SW 1271 (cell line): ENCODE results near the gene TSNAX.
"Not testable (repeated sequence)": the region's sequence is repeated elsewhere in the genome, so short reads cannot be mapped to it uniquely, and the experiment has no call there.

Experiments used
- DNase-seq, 2 experiments: peaks; one replicate each; lab custom pipeline; 2025; lab: John Stamatoyannopoulos, UW

The TSNAX gene, protein sequence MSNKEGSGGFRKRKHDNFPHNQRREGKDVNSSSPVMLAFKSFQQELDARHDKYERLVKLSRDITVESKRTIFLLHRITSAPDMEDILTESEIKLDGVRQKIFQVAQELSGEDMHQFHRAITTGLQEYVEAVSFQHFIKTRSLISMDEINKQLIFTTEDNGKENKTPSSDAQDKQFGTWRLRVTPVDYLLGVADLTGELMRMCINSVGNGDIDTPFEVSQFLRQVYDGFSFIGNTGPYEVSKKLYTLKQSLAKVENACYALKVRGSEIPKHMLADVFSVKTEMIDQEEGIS

DNA sequence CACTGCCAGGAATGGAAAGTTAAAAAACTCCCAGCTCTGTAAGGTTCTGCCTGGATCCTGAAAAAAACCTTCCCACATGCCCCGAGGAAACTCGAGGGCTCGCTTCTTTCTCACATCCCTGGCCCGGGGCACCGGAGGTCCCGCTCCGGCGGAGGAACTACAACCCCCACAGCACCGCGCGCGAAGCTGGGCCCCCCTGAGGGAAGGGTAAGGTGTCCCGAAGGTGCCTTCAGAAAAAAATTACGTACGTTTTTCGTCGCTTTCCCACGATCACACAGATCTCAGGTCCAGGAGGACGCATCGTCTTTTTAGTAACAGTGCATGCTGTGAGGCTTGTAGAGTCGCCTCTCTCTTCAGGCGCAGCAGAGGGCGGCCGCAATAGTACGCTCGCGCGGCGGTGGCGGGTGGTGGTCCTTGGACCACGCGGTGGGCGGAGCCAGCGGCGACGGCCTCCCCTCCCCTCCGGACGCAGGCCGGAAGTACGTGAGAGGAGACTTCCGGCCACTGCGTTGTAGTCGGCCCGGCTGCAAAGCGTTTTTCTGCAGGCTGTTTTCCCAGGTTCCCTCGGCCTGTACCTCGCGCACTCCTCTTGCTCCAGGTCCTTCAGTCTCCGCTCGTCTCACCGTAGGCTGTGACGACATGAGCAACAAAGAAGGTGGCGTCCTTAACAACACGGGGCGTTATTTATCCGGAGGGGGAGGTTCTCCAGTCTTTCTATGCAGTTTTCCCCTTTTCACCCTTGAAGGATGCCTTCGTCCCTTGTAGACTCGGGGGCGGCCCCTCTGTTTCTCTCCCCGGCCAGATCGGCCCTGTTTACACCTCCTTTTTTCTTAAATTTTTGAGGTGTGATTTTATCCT lies at the start of gene TSNAX:
TSNAX (plus strand) TSS at position 498 of the 858 bp plus-strand sequence; CDS start at position 640, 142 bp downstream.
- peak; percentile 49 to 88 for DNase-seq

DNA sequence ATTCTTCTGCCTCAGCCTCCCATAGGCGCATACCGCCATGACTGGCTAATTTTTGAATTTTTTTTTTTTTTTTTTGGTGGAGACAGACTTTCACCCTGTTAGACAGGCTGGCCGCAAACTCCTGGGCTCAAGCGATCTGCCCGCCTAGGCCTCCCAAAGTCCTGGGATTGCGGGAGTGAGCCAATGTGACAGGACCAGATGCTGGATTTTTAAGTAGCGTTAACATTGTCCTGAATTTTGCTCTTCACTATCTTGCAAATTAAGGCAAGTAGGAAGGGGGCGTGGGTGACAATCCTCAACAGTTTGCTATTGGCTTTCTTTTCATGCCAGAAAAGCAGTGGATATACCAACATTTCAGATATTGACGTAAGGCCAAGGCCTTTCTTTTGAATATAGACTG lies 49.7 kb upstream of the TSNAX start:
- DNase-seq = no peak

DNA sequence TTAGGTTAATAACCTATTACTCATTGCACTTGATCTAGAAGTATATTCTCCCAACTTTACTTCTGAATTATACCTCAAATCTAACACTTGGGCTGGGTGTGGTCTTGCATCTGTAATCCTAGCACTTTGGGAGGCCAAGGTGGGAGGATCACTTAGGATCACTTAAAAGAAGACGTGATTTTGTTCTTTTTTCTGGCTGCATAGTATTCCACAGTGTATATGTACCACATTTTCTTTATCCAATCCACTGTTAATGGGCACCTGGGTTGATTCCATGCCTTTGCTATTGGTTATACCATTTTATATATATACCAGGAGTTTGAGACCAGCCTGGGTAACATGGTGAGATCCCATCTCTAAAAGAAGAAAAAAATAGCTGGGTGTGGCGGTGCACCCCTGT lies 48.5 kb upstream of the TSNAX start:
- DNase-seq = no peak

DNA sequence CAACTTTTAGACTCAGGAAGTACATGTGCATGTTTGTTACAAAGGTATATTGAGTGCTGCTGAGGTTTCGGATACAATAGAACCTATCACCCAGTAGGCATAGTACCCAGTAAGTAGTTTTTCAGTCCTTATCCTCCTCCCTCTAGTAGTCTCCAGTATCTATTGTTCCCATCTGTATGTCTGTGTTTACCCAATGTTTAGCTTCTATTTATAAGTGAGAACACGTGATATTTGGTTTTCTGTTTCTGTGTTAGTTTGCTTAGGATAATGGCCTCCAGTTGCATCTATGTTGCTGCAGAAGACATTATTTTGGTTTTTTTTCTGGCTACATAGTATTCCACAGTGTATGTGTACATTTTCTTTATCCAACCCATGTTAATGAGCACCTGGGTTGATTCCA lies 47.2 kb upstream of the TSNAX start:
- DNase-seq = no peak

DNA sequence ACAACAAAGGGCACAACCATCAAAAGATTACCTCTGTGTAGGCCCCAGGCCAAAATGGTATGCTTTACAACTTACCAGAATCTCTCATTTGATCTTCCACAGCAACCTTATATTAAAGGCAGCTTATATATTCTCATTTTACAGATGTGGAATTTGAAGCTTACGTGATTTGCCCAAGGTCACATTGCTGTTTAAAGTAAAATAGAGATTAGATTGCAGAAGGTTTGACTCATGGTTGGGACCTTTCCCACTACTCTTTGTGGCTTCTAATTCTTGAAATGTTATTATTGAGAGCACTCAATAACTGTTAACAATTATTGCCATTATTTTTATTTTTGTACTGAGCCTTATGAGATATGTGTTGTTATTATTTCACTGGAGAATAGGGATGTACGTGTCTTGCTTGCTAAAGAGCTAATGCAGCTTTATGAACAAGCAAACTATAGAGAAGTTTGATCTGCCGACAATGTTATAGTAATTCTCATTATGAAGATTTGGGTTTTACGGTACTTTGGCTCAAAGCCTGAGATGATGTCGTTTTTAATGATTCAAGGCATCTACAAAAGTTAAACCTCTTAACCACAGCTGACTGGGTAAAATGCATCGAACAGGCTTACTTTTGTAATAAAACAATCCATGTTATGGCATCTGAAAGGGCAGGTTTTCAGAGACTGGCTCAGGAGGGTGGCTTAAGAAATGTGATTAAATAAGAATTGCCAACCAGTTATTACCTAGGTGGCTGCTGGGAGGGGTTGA lies 43.3 kb upstream of the TSNAX start:
- DNase-seq = no peak

DNA sequence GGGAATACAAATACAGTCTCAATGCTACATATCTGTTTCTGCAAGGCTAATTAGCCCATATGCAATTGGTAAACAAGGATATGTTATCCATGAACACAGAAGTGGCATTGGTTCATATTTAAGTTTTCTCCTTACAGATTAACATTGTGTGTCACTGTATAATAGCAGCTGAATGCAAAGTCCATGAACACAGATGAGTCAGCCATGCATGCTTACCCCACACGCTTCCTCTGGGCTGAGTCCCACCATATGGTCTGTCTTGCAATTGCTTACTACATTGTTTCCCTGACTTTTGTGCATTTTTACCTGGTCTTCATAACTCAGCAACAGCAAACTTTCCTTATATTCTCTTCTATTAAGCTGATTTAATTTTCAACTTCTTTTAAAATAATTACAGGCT lies 41.5 kb upstream of the TSNAX start:
- no peak for DNase-seq

DNA sequence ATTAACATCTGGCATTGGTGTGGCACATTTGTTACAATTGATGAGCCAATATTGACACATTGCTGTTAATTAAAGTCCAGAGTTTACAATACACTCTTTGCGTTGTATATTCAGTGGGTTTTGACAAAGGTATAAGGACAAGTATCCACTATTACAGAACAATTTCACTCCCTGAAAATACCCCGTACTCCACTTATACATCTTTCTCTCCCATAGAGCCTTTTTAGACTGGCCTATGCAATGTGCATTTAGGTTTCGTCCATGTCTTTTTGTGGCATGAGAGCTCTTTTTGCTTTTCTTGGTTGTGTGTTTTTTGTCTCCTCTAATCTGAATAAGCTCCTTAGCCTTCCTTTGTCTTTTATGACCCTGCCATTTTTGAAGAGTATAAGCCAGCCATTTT lies 40.6 kb upstream of the TSNAX start:
- no peak for DNase-seq

DNA sequence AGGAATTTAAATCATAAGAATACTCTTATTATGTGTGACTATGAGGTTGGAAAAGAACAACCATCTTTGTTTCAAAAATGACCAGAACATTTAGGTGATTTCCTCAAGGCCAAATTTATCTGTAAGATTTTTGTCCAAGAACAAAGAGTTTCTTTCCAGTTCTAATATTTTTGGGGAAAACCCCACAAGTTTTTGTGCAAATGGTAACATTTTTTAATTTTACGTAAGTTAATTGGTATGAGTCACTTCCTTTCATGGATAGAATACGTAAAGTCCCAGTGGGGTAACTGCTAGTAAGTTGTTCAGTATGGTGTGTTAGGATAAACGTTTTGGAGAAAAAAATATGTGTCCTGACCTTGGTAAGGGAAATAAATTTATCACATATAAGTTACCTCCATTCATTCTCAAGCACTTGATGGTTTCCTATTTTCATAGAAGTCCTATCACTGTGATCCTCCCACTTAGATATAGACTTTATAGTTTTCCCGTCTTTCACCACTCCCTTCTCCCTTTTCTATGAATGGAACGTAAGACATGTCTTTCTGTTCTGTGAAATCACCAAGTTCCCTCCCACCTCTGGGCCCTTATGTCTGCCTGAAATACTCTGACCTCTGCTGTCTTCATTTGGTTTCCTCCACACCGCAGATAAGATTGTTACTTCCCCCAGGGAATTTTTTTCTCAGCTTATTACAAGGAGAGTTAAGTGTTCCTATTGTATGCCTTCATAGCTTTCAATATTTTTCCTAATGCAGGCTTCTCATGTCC lies 34.9 kb upstream of the TSNAX start:
- DNase-seq = no peak

DNA sequence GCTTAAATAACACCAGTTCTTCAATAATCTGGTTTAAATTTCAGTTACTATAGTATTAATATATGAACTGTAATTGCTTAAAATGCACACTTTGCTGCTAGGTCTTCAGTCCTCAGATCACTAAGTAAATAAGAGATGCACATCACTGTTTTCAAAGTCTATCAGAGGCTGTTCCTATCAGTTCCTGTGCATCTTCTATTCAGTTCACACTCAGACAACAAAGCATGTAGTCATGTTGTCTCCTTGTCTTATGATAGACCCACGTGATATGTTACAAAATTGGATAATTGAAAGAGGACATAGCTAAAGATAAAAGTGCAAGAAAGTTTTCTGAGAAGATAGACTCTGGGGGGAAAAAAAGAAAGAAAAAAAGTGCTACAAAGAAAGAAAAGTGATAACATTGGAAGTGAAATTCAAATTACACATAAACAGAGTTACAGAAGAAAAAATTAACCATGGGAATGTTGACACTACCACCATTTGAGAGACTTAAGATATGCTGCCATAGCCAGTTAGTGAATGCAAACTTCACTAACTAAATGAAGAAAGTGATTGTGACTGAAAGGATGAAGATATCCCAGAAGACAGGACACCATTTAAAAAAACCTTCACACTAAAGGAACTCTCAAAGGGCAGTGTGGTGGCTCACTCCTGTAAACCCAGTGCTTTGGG lies 33.9 kb upstream of the TSNAX start:
- no peak for DNase-seq

DNA sequence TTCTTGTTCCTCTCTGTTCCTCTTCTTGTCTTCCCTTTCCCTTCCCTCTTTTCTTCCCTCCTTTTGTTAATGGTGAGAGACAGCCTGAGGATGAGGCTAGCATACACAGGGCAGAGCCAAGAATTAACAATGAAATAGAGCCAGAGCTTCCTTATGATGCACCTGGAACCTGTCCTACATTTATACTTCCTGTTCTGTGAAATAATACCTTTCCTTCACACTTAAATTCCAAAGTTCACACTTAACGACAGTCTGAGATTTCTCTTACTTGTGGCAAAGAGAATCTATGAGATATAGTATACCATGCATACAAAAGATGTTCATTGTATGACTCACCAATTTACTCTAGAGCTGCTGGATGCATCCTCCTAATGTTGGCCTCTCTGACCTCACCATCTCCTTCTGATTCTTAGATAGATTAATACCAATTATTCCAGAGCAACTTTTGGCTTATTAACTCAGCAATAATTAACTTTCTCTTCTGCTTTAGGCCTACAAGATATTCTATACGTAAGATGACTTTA lies 30.8 kb upstream of the TSNAX start:
- no peak for DNase-seq

DNA sequence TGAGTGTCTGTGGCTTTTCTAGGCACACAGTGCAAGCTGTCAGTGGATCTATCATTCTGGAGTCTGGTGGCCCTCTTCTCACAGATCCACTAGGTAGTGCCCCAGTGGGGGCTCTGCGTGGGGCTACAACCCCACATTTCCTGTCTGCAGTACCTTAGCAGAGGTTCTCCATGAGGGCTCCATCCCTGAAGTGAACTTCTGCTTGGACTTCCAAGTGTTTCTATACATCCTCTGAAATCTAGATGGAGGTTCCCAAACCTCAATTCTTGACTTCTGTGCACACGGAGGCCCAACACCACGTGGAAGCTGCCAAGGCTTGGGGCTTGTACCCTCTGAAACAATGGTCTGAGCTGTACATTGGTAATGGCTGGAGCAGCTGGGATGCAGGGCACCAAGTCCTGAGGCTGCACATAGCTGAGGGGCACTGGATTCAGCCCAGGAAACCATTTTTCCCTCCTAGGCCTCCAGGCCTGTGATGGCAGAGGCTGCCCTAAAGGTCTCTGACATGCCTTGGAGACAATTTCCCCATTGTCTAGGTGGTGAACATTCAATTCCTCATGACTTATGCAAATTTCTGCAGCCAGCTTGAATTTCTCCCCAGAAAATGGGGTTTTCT lies 29.2 kb upstream of the TSNAX start:
- DNase-seq = no peak

DNA sequence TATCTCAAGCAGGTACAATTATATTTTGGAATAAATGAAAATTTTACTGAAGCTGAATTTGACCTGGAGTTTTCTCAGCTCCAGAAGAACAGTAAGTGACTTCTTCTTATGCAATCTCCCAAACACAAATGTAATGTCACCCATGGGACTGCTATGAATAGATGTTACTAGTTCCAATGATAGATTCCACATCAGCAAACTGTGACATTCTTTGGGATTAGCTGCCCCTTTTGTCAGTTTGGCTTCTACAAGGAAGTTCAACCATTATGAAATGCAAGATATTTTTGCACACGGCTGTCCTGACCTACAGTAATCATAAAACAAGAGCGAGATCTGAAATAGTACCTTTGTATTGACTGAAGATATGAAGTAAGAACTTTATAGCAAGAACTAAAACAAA lies 27.8 kb upstream of the TSNAX start:
- DNase-seq = no peak

DNA sequence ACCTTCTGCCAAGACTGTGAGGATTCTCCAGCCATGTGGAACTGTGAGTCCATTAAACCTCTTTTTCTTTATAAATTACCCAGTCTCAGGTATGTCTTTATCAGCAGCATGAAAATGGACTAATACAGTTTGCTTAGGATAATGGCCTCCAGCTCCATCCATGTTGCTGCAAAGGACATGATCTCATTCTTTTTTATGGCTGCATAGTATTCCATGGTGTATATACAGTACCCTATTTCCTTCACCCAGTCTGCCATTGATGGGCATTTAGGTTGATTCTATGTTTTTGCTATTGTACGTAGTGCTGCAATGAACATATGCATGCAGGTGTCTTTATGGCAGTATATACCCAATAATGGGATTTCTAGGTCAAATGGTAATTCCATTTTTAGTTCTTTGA lies 25.3 kb upstream of the TSNAX start:
- DNase-seq = not testable (repeated sequence)

DNA sequence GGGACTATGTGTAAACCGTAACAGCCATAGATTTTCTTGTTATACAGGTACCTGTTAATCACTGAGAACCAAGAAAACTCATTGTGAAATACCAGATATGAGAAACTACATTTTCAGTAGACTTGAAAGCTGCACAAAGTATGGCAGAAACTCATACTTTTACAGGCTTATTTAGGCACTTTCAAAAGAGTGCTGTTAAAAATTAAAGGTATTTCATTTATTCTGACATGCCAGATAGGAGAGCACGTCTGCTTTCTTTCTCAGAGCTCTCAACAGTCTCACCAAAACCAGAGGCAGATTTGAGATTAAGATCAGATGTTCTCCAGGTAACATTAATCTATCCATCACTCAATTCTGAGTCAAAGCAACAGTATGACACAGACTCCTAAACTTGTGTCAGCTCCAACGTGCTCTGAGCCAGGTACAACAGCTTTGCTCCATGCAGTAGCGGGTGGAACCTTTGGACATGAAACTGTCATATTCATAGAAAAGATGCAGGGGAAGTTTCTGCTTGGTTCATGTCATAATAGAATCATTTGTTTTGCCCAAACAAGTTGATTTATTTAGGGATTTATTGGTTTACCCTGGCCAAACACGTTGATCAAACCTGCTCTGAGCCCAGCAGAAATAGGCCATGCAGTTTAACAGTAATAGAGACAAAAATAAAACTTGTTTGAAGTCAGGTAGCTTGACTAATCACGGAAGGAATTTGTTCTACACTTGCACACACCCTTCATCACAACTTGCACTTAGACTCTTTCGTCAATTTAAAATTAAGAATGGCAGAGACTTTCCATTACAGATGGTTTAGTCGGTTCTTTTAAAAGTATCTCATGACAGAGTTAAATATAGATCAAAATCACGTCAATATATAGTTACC lies 20.8 kb upstream of the TSNAX start:
- no peak for DNase-seq

DNA sequence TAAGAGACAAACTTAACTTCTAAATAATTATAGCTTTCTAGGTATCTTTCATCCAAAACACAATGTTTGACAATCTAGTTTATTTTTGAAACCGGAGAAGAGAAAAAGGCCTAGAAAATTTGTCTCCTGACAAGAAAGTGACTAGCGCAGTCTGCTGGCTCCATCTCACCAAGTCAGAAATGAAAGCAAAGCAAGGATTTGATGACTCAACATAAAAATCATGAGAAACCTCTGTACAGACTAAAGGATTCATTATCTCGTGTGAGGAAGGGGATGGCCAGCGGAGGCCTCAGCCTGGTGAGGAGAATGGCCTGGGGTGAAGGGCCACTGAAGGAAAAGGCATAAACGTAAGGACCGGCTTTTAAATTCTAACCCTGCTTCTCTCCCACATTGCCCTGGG lies 20.0 kb upstream of the TSNAX start:
- no peak for DNase-seq

DNA sequence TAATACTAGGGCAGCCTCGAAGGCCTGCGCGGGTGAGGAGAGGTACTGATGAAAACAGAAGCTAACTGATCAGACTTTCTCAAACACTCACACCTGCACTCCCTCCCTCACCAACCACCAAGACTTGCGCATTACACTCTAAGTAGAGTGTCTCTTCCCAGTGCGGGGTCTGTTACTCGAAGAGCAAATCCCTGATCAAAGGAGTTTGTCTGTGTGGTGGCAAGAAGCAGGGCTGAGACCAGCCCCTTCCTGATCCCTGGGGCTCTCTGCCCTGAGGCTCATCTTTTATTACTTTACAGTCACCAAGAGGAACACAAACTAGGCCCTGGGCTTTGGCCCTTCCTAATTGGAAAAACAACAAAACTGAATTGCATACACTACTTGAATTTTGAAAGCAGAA lies 19.5 kb upstream of the TSNAX start:
- DNase-seq = no peak

DNA sequence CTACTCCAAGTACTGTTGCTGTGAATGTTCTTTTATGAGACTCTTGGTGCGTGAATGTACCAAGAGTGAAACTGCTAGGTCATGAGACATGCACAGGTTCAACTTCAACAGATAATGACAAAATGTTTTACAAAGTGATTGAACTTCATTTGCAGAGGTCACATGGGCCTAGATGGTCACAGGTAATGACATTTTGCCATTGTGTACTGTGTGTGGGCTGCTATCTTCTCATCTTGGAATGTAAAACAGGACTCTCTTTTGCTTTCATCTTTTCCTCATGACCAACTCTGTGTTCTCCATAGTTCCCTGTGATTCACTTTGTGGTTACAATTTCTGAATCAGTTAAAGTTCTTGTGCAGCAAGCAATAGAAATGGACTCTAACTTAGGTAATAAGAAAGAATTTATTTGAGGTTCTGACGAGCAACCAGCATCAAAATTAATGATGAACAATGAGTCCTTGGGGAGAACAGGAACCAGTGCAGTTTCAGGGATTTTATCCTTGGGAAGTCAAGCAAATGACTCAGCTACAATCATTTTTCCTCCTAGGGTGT lies 16.2 kb upstream of the TSNAX start:
- no peak for DNase-seq

DNA sequence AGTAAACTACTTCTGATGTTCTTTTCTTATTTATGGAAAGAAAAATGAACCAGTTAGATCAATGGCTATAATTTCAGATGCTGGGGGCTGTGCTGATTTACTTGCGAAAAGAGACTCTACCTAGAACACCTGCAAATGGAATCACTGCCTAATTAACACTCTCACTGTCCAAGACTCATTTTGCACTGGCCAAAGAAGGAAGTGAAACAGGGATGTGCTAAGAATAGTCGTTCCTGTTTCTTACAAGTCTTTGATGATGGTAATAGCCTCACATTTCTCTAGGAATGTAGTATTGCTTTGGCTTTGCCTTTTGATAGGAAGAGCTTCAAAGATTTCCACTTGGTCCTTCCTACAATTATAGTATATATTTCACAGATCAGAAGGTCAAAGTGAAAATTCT lies 12.7 kb upstream of the TSNAX start:
- DNase-seq = no peak

DNA sequence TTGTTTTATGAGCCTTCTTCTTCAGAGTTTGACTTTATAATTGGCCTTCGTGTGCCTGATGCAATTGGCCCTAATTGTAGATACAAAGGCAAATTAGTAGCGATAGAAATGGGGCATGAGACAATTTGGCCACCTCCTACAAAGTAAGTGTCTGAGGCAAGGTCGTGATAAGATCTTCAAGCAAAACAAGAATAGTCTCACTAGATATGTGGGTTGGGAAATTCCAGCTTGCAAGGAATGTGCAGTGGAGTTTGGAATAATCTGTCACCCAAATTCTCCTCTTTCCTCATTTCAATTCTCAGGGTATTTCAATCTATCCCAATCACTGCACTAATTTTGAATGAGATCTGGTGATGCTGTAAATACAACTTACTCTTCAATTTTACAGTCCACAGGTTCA lies 11.4 kb upstream of the TSNAX start:
- DNase-seq = no peak
